HG02763 (cell line): Measurements from ENCODE around the gene CINP.

ENCODE experiments used
- ATAC-seq: cut with Tn5 transposase; IDR thresholded peaks from one replicate; pipeline ENCODE4 v1.9.1; 2021; ENCODE audit warnings: mild to moderate bottlenecking, moderate library complexity; ENCODE audit not compliant: unreplicated experiment

The CINP gene

GRCh38 chr14:102362545-102363181 lies at the start of gene CINP, which contains the start of gene TECPR2:
CINP (minus strand) TSS chr14:102362890; CDS start chr14:102362851, 39 bp downstream.
TECPR2 (plus strand) TSS chr14:102362941; CDS start chr14:102376722, 13,781 bp downstream.
- ATAC-seq = peak; percentile 87

GRCh38 chr14:102408724-102409123 lies 46.0 kb upstream of the CINP start:
- ATAC-seq = no peak

DNA sequence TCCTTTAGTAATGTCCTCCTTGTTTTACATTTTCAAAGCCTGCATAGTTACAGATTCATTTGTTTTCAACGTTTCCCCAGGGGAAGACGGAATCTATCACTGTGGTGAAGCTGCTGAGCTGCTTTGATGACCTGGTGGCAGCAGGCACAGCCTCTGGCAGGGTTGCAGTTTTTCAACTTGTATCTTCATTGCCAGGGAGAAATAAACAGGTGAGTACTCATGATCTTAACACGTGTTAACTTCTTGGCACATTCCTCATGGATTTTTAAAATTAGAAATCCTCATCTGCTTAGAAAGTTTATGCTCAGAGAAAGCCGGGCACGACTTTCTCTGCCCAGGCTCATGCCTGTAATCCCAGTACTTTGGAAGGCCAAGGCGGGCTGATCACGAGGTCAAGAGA lies 44.6 kb upstream of the CINP start:
- ATAC-seq = no peak

- no peak for ATAC-seq
Measured at GRCh38 chr14:102403028-102403427, 40.3 kb upstream of the CINP start.

- no peak for ATAC-seq
Measured at GRCh38 chr14:102396521-102396920, 33.8 kb upstream of the CINP start.

DNA sequence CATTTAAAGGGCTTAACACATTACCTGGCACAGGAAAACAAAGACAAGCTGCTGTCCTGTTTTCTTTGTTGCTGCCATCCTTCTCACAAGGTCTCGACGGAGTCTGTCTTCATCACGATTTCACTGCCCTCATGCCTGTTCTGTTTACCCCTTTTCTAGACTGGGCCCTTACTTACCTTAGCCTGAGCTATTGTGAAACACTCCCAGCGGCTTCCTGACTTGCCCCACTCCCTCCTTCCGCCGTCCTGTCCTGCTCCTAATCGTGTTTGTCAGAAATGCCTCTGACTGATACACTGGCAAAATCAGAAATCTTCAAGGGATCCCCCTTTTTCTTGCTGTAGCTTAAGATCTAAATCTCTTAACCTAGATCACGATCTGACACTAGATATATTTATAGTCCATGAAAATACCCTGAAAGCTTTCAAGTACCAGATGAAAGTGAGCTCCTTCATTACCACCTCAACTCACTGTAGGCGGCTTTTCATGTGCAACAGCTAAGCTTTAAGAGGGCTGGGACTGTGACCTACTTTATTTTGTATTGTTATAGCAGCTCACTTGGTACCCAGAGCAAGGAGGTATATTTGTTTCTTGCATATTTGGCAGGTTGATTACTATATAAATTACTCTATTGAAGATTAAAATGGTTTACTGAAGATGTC lies 32.2 kb upstream of the CINP start:
- ATAC-seq = no peak

GRCh38 chr14:102392506-102392905 lies 29.8 kb upstream of the CINP start:
- no peak for ATAC-seq

GRCh38 chr14:102390064-102390855 lies 27.6 kb upstream of the CINP start:
- ATAC-seq = no peak

DNA sequence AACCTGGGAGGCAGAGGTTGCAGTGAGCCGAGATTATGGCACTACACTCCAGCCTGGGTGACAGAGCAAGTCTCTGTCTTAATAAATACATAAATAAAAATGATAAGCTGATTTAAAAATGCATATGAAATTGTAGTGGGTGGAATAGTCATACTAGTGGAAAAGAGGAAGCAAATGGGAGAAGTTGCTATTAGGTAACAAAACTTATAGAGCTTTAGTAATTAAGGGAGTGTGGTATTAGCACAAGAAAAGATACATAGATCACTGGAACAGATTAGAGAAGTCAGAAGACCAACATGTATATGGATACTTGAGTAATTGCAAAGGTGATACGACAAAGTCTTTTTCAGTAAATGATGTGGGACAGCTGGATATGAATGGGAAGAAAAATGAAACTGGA lies 26.6 kb upstream of the CINP start:
- no peak for ATAC-seq

GRCh38 chr14:102387086-102387485 lies 24.4 kb upstream of the CINP start:
- no peak for ATAC-seq

- no peak for ATAC-seq
Measured at GRCh38 chr14:102378830-102379229, 16.1 kb upstream of the CINP start.

DNA sequence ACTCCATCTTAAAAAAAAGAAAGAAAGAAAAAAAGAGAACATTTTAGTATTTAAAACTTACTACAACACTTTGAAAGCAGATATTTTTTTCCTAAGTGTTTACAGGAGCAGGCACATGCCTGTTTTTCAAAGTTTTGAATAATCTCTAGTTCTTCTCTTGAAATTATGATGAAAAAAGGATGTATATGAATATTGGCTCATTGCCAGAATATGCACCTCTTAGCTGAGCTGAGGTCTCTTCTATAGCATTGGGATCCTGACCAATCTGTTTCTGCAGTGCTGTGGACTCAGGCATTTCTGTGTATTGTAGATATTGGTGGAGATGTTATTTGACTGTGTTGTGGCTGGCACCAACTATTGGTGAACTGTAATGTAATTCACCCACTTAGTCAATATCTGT lies 15.0 kb upstream of the CINP start:
- ATAC-seq = no peak

DNA sequence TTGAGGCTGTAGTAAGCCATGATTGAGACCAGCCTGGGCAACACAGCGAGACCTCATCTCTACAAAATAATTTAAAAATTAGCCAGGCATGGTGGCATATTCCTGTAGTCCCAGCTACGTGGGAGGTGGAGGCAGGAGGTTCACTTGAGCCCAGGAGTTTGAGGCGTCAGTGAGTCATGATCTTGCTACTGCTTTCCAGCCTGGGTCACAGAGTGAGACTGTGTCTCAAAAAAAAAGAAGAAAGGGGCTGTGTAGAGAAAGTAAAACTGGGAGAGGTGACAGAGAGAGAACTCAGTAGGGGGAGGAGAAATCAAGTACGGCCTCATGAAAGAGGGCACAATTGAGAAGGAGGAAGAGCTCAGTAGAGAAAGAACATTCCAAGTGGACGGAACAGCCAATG lies 12.4 kb upstream of the CINP start:
- ATAC-seq = no peak

DNA sequence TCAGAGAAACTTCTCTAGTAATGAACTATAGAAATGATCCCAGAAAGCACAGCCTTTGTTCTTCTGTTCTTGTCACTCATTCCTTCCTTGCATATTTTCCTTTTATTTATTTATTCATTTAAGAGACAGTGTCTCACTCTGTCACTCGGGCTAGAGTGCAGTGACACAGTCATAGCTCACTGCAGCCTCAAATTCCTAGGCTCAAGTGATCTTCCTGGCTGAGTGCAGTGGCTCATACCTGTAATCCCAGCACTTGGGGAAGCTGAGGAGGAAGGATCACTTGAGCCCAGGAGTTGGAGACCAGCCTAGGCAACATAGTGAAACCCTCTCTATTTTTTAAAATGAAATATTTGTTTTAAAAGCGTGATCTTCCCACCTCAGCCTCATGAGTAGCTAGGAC lies 11.6 kb upstream of the CINP start:
- no peak for ATAC-seq

GRCh38 chr14:102373110-102373509 lies 10.4 kb upstream of the CINP start:
- ATAC-seq = no peak

- no peak for ATAC-seq
Measured at GRCh38 chr14:102371361-102371760, 8.7 kb upstream of the CINP start.

DNA sequence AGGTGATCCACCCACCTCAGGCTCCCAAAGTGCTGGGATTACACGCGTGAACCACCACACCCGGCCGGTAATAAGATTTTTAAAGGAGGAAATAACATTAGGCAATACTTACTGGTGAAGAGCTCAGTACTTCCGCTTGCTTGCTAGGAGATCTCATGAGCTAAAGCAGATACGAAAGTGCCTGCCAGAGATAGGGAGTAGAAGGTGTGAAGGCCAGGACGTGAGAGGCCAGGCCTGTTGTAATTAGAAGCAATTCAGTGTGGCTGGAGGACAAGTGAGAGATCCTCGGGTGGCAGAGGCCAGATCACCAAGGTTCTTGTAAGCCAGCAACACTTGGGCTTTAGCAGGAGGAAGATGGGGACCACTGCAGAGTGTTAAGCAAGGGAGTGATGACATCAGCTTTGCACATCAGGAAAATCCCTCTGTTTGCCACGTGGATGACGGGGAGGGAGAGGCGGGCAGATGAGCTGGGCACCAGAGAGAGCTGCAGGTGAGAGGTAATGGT lies 7.7 kb upstream of the CINP start:
- ATAC-seq = no peak

DNA sequence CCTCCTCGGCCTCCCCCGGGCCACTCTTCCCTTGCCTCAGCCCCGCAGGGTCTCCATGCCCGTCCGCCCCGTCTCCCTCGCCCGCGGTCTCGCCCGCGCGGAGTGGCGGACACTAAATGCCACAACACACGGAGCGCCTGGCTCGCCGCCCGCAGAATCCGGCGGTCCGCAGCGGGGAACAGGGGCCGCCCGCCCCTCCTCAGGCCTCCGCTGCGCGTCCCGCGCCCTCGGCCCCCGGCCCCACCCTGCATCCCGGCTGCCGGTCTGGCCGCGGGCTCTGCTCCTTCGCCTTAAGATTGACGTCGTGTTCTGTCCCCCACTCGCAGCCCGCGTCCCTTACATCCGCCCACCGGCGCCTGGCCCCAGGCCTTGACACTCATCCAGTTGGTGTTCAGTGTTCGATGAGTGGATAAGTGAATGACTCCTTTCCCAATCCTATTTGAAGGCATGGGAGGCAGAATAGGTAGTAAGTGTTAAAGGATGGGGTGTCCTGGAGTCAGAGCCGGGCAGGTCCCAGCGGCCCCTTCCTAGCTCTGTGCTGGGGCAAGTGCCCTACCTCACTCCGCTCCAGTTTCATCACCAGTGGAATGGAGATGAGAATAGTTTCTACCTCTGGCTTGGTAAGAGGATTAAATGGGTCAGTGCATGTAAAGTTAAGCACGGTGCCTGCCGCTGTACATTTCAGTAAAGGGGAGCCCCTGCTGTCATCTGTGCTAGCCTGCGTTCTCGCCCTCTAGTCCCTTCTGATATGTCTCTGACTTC lies 673 bp upstream of the CINP start:
- ATAC-seq = peak; percentile 17

GRCh38 chr14:102362084-102362483 lies 606 bp downstream of the CINP start:
- peak; percentile 38 for ATAC-seq

- ATAC-seq = no peak
Measured at GRCh38 chr14:102360388-102360787, 2.3 kb downstream of the CINP start.

DNA sequence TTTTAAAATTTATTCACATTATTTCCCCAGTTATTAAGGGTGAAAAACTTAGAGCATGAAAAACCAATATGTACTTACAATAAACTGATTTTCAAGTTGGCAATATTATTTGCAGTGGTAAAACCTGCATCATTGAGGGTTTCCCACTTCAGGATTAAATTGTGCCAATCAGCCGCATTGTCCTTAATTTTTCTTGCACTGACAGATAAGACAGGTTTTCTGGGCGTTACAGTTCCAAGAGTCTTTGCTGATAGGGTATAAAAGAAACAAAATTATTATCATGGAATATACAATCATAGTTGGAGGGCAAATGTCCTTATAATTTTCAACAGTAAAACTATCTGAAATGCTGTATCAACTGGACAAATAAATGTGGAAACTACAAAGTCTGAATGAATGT lies 3.3 kb downstream of the CINP start:
- ATAC-seq = no peak
